Keratinocyte (primary cell): ENCODE data around the gene NCBP3. TPM values are rescaled to one million over a fixed set of nuclear protein-coding genes. Genes with fewer than 3 reads are reported as not detected.

Experiments
- DNase-seq: peaks from one replicate; pipeline ENCODE4 v3.0.0-alpha.2; 2011; ENCODE audit warnings: low read depth, missing footprints, low spot score
- FAIRE-seq: peaks from 2 replicates; lab custom pipeline; 2011; peaks lifted over from hg19 to GRCh38; lab: Jason Lieb, UNC
- H2AFZ ChIP-seq: 2 replicates; pipeline ENCODE4 v1.6.0; 2012; ENCODE audit warnings: low read length, control low read depth, inconsistent platforms; ENCODE audit not compliant: control insufficient read depth
- H3K27ac ChIP-seq: 2 replicates; pipeline ENCODE4 v1.5.1; 2011; ENCODE audit warnings: low read length; ENCODE audit not compliant: control insufficient read depth, insufficient read depth
- H3K27me3 ChIP-seq: 3 replicates; pipeline ENCODE4 v1.6.0; 2011; ENCODE audit warnings: low read length; ENCODE audit not compliant: control insufficient read depth, insufficient read depth; ENCODE audit errors: extremely low read depth
- H3K36me3 ChIP-seq, 2 experiments: 2 replicates in 1 of 2; 3 replicates in 1 of 2; pipeline ENCODE4 v1.5.1; 2011; ENCODE audit warnings: low read length in 2 of 2, mild to moderate bottlenecking in 1 of 2; ENCODE audit not compliant: control insufficient read depth in 2 of 2, insufficient read depth in 2 of 2; ENCODE audit errors: extremely low read depth in 1 of 2
- H3K4me1 ChIP-seq: 3 replicates; pipeline ENCODE4 v1.5.1; 2011; ENCODE audit warnings: low read length; ENCODE audit not compliant: control insufficient read depth, insufficient read depth; ENCODE audit errors: extremely low read depth
- H3K4me2 ChIP-seq: 3 replicates; pipeline ENCODE4 v1.6.0; 2011; ENCODE audit warnings: low read depth, low read length; ENCODE audit not compliant: control insufficient read depth, insufficient read depth; ENCODE audit errors: extremely low read depth
- H3K4me3 ChIP-seq, 3 experiments: fragments of 200-600 bp in 1 of 3; sonication (generic) in 1 of 3; 2 replicates in 2 of 3; 3 replicates in 1 of 3; pipeline ENCODE4 v1.5.1; 2011 to 2016; ENCODE audit warnings: low read length in 3 of 3, mild to moderate bottlenecking in 3 of 3, control low read depth in 2 of 3, inconsistent platforms in 1 of 3, low read depth in 1 of 3, mixed read lengths in 1 of 3, mixed run types in 1 of 3, moderate library complexity in 1 of 3; ENCODE audit not compliant: control insufficient read depth in 2 of 3, insufficient read depth in 2 of 3; ENCODE audit errors: extremely low read depth in 1 of 3
- H3K79me2 ChIP-seq: 2 replicates; pipeline ENCODE4 v1.6.0; 2012; ENCODE audit warnings: low read length; ENCODE audit not compliant: control insufficient read depth, insufficient read depth
- H3K9ac ChIP-seq: 3 replicates; pipeline ENCODE4 v1.6.0; 2011; ENCODE audit warnings: low read length; ENCODE audit not compliant: control insufficient read depth, insufficient read depth; ENCODE audit errors: extremely low read depth
- H3K9me1 ChIP-seq: 3 replicates; pipeline ENCODE4 v1.6.0; 2011; ENCODE audit warnings: low read length; ENCODE audit not compliant: control insufficient read depth, insufficient read depth; ENCODE audit errors: extremely low read depth
- H3K9me3 ChIP-seq: 2 replicates; pipeline ENCODE4 v1.5.1; 2012; ENCODE audit warnings: low read depth, low read length; ENCODE audit not compliant: control insufficient read depth
- H4K20me1 ChIP-seq: 3 replicates; pipeline ENCODE4 v1.6.0; 2011; ENCODE audit warnings: low read length; ENCODE audit not compliant: control insufficient read depth, insufficient read depth; ENCODE audit errors: extremely low read depth
- CTCF ChIP-seq, 3 experiments: IDR thresholded peaks in 1 of 3; conservative IDR thresholded peaks in 1 of 3; optimal IDR thresholded peaks in 1 of 3; 2 replicates in 2 of 3; 3 replicates in 1 of 3; pipeline versions ENCODE3 to v1.5.1; 2011; ENCODE audit warnings: low read length in 3 of 3, mild to moderate bottlenecking in 3 of 3, moderate library complexity in 2 of 3, control low read depth in 1 of 3, inconsistent platforms in 1 of 3; ENCODE audit not compliant: insufficient read depth in 2 of 3; ENCODE audit errors: extremely low read depth in 1 of 3
- EZH2 ChIP-seq: IDR thresholded peaks from one replicate; pipeline ENCODE4 v1.6.1; 2012; ENCODE audit warnings: inconsistent platforms, mild to moderate bottlenecking, low read length, moderate library complexity
- dilution Hi-C: fragments of 300-500 bp; cut with MboI; formaldehyde crosslinking; loops from one replicate; pipeline ENCODE4 v1.7.0; 2020; ENCODE audit warnings: low sequenced_read_pairs; ENCODE audit not compliant: extremely low pct_ligation_motif_present
- polyA plus RNA-seq, 5 experiments: library from polyadenylated mRNA; depleted of rRNA in 3 of 5; stranded (reverse) in 3 of 5; stranded (forward) in 1 of 5; unstranded in 1 of 5; fragments of >200 nt; gene quantifications; 1 replicate in 1 of 5; 2 replicates in 3 of 5; 3 replicates in 1 of 5; pipeline versions ENCODE4 v1.2.1 to v1.2.3, GENCODE V29; 2011 to 2012; ENCODE audit warnings: missing spikeins in 2 of 5, low read depth in 1 of 5, low replicate concordance in 1 of 5

The NCBP3 gene
- polyA plus RNA-seq, 1 donor (not counting 4 experiments of a cell fraction or from before 2014, with no cell fraction given), result 22.1 TPM

- Histone ChIP-seq H3K9me3 (no peaks in the 10 kb centered on the region), H4K20me1 (no peaks in the 10 kb centered on the region), H2AFZ (no peak overlapping the region), H3K9ac (peak overlapping the region; percentile 62), H3K27ac (peak overlapping the region; percentile 82), H3K4me1 (peaks cover 38% of the 10 kb centered on the region), H3K79me2 (no peaks in the 10 kb centered on the region), H3K27me3 (no peaks in the 10 kb centered on the region), H3K4me3 (peak overlapping the region in 2 of 3 experiments; percentile 28 to 56), H3K4me2 (peak overlapping the region; percentile 76), H3K36me3 (peaks cover 0 to 24% of the 10 kb centered on the region in 2 experiments), H3K9me1 (no peaks in the 10 kb centered on the region)
- FAIRE-seq, result peak; percentile 9
- peak; percentile 50 for DNase-seq
- TF ChIP-seq EZH2 (no peak), CTCF (optimal IDR thresholded peaks at IDR 0.05 in 1 of 3, IDR thresholded peaks at IDR 0.05 in 1 of 3, conservative IDR thresholded peaks at IDR 0.05 in 1 of 3; ENCODE audit: extremely low read depth in 1 of 3, insufficient read depth in 2 of 3, low read length in 3 of 3) (peak in 1 of 3 experiments; percentile 43)
- dilution Hi-C loops, result no loop called here
Observed at GRCh38 chr17:3812771-3813170, 33.3 kb downstream of the NCBP3 start.

- DNase-seq (no peak), FAIRE-seq (peak; percentile 26)
- Histone ChIP-seq H3K36me3 (peaks cover 0 to 28% of the 10 kb centered on the region in 2 experiments), H3K27ac (peak overlapping the region; percentile 82), H3K4me3 (peak overlapping the region in 1 of 3 experiments; percentile 21), H3K79me2 (no peaks in the 10 kb centered on the region), H3K4me1 (peaks cover 40% of the 10 kb centered on the region), H3K9ac (peak overlapping the region; percentile 62), H3K27me3 (no peaks in the 10 kb centered on the region), H4K20me1 (no peaks in the 10 kb centered on the region), H3K9me3 (no peaks in the 10 kb centered on the region), H3K9me1 (no peaks in the 10 kb centered on the region), H2AFZ (no peak overlapping the region), H3K4me2 (peak overlapping the region; percentile 76)
- no peak for TF ChIP-seq CTCF (optimal IDR thresholded peaks at IDR 0.05 in 1 of 3, IDR thresholded peaks at IDR 0.05 in 1 of 3, conservative IDR thresholded peaks at IDR 0.05 in 1 of 3; ENCODE audit: extremely low read depth in 1 of 3, insufficient read depth in 2 of 3, low read length in 3 of 3)
- no peak for TF ChIP-seq EZH2
- dilution Hi-C loops, result no loop called here
Observed at GRCh38 chr17:3812284-3812683, 33.8 kb downstream of the NCBP3 start.
